NOMO-1 (cell line): Measurements from ENCODE around the gene GCLM.

Source experiments
- DNase-seq, 2 experiments: peaks; one replicate each; lab custom pipeline; 2025; ENCODE audit not compliant: unreplicated experiment in 2 of 2; lab: John Stamatoyannopoulos, UW

GCLM gene

DNA sequence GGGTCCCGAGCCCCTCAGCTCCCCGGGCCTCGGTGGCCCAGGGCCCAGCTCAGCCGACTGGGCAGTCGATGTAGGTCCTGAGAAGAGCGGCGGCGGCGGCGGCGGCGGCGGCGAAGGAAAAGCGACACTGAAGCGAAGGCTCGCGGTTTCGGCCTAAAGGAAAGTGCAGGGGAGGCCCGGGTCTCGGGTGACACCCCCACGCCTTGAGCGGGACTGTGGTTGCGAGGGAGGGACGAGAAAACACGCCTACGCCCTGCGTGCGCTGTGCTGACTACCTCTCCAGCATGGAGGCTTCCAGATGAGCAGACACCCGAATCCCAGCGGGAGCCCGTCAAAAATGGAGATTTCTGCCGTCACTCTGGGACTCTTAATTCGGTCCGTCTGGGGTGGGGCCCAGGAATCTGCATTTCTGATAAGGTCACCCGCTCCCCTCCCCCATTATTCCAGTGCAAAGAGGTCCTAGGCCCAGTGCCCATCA, 61.4 kb downstream of the GCLM start:
- peak; percentile 49 to 55 for DNase-seq

DNA sequence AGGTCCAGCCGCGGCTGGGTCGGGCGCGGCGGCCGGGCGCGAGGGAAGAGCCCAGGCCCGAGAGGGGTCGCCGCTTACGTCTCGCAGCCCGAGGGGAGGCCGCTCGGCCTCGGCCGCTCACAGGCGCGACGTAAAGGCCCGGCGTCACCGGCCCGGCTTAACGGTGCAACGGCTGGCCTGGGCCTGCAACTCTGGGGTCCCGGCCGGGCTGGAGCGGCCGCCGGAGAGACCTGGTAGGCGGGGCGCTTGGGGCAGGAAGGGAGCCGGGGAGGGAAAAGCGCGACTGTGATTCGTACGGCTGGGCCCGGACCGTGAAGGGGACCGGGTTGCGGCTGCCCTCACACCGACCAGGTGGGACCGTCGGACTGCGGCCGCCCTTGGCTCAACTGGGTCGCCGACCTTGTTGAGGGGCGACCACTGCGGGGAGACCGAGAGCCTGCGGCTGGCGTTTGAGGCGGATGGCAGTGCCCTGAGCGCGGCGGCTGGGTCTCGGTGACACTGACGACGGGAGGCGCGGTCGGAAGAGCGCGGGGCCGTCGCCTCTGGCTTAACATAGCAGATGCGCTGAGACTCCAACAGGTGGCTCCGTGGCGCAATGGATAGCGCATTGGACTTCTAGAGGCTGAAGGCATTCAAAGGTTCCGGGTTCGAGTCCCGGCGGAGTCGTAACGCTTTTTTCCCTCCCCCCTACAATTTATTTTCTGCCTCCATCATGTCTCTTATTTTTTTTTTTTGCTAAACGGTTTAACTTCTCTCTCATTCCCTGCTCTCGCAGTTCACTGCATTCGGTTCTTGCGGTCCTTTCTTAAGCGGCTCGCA, 62.0 kb downstream of the GCLM start:
- peak; percentile 78 to 89 for DNase-seq

GRCh38 chr1:93846206-93846991, 62.8 kb downstream of the GCLM start:
- DNase-seq: peak; percentile 85 to 86

- peak in 1 of 2 experiments; percentile 78 for DNase-seq
Measured at GRCh38 chr1:93845538-93846205, 63.6 kb downstream of the GCLM start.

DNA sequence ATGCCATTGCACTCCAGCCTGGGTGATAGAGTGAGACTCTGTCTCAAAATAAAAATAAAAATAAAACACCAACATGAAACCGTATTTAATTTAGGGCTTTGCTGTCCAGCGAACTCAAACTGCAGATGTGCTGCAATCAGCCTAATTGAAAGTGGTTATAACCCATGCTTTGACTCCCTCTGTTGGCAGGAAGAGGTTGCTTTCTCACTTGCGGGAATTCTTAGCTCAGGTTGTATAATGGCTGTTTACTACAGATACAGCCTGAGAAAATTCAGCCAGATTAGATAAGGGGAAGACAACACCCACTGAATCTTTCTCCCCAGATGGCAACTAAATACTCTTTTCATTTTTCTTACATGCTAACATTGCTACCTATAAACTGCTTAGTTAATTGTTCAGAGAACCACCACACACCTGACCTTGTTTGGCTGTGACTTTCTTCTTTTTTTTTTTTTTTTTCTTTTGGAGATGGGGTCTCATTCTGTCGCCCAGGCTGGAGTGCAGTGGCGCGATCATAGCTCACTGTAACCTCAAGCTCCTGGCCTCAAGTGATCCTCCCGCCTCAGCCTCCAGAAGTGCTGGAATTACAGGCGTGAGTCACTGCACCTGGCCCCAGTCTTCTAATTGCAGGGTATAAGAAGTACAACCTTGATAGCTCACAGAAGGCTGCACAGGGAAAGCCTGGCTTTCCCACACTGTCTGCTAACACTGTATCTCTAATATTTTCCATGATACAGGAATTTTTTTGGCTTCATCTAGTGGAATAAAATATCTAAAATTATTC, 64.8 kb downstream of the GCLM start:
- DNase-seq: peak; percentile 55 to 73

- DNase-seq: no peak
Measured at GRCh38 chr1:93842750-93843500, 66.3 kb downstream of the GCLM start.

DNA sequence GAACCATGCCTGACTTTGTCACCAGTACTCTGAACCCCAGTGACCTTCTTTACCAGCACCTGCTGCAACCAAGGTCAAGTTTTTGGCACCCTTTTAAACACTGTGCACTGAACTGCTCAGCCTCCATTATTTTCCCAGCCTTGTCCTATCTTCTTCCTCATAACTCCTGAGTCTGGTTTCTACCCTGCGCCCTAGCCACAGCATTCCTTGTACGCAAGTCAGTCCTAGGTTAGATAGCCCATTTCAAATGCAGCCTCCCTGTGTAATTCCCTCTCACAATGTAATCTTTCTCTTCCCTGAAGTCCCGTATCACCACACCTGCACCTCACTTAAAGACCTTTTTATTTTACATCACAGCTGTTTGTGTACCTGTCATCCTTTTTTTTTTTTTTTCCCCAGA, 67.5 kb downstream of the GCLM start:
- DNase-seq: no peak

GRCh38 chr1:93840956-93841482, 68.2 kb downstream of the GCLM start:
- no peak for DNase-seq

DNA sequence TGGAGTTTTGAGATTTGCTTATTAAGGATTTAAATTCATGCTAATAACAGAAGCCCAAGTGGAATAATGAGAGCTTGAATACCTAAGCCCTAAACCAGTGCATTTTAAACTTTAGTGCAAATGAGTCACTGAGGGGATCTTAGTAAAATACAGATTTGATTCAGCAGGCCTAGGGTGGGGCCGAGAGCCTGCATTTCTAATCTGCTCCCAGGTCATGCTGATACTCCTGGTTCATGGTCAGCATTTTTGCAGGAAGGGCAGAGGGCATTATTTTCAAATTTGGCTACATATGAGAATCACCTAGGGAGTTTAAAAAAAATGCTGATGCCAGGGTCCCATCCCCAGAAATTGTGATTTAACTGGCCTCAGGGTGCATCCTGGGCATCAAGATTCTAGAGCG, 69.5 kb downstream of the GCLM start:
- DNase-seq: no peak

GRCh38 chr1:93839307-93839706, 69.9 kb downstream of the GCLM start:
- peak; percentile 8 to 44 for DNase-seq

DNA sequence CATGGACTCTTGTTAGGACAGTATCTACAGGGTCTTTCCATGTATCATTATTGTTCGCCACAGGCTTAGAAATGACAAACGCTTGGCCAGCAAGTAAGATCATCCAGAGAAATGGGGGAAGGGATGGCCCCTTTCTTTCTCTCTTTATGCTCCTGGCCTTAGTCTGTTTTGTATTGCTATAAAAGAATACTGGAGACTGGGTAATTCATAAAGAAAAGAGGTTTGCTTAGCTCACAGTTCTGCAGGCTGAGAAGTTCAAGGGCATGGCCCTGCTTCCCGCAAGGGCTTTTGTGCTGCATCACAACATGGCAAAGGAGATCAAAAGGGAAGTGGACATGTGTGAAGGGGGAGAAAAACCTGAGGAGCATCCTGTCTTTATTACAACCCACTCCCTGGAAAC, 71.3 kb downstream of the GCLM start:
- no peak for DNase-seq
